DND-41 (cell line): ENCODE results near the gene ARHGAP6.

Experiments
- EZH2 ChIP-seq: IDR thresholded peaks from 3 replicates; pipeline ENCODE4 v1.6.1; 2012; ENCODE audit warnings: borderline replicate concordance, low read depth, mild to moderate bottlenecking, moderate library complexity, low read length, inconsistent platforms; ENCODE audit not compliant: severe bottlenecking
- TF ChIP-seq, protein P1 (sequence below): IDR thresholded peaks from 2 replicates; pipeline ENCODE4 v1.5.1; 2012; ENCODE audit warnings: borderline replicate concordance, low read length, moderate library complexity, mild to moderate bottlenecking; ENCODE audit not compliant: poor library complexity, severe bottlenecking; ENCODE audit errors: extremely low read depth

DNA sequence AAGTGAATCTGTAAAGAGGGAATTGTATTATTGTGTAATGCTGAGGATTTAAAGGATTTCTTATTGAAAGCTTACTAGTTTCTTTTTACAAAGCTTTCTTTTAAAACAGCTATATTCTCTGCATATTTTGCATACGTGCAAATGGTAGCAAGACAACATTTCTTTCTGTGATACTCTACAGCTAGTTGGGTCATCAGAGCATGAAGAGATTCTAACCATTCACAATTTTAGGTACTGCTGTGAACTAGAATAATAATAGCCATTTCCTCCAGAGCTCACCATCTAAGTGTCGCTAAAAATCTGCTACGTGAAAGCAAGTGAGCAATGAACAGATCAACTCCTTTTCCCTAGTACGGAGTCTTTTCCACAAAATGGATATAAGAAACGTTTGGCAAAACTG, 37.3 kb downstream of the ARHGAP6 start:
- TF ChIP-seq EZH2, result no peak
- TF ChIP-seq, protein P1, sequence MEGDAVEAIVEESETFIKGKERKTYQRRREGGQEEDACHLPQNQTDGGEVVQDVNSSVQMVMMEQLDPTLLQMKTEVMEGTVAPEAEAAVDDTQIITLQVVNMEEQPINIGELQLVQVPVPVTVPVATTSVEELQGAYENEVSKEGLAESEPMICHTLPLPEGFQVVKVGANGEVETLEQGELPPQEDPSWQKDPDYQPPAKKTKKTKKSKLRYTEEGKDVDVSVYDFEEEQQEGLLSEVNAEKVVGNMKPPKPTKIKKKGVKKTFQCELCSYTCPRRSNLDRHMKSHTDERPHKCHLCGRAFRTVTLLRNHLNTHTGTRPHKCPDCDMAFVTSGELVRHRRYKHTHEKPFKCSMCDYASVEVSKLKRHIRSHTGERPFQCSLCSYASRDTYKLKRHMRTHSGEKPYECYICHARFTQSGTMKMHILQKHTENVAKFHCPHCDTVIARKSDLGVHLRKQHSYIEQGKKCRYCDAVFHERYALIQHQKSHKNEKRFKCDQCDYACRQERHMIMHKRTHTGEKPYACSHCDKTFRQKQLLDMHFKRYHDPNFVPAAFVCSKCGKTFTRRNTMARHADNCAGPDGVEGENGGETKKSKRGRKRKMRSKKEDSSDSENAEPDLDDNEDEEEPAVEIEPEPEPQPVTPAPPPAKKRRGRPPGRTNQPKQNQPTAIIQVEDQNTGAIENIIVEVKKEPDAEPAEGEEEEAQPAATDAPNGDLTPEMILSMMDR, result no peak
